ENCODE data around the gene PLA2G6. TPM values are rescaled to one million over a fixed set of nuclear protein-coding genes. Genes with fewer than 3 reads are reported as not detected.
"Not testable (repeated sequence)": the region's sequence is repeated elsewhere in the genome, so short reads cannot be mapped to it uniquely, and the experiment has no call there.

Gene PLA2G6
- total RNA-seq, 1 experiment from 2014 or later, result 2.5 TPM

DNA sequence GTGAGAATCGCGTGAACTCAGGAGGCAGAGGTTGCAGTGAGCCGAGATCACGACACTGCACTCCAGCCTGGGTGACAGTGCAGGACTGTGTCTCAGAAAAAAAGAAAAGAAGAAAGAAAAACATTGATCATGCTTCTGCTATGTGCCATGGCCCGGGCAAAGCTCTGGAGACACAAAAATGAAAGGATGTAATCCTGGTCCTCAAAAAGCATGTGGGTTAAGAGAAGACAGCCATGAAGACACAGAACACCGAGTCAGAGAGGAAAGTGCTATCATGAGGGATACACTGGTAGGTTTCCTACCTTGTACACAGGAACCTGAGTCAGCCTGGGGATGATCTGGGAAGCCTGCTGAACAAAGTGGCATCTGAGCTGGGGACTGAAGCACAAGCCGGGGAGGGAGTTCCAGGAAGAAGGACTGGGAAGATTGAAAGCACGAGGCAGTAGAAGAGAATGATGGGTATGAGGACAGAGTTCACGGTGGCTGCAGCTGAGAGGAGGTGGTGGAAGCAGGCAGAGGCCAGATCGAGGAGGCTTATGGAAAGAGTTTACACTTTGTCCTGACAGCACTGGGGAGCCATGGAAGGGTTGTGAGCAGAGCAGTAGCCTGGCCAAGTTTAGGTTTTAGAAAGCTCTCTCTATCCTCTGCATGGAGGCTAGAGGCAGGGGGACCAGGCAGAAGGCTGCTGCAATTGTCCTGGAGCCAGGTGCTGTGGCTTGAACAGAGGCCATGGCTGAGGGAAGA lies 10.3 kb upstream of the PLA2G6 start:
- no peak for DNase-seq (ENCODE audit: low spot score)

DNA sequence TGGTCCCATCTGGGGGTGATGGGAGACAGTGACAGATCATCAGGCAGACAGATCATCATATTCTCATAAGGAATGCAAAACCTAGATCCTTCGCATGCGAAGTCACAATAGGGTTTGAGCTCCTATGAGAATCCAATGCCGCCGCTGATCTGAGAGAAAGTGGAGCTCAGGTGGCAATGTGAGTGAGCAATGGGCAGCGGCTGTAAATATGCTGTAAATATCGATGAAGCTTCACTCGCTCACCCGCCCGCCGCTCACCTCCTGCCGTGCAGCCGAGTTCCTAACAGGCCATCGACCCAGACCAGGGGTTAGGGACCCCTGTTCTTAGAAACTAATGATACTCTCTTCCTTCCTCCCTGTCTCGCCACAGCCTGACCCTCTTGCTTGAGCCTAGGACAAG lies 9.4 kb upstream of the PLA2G6 start:
- no peak for DNase-seq (ENCODE audit: low spot score)

DNA sequence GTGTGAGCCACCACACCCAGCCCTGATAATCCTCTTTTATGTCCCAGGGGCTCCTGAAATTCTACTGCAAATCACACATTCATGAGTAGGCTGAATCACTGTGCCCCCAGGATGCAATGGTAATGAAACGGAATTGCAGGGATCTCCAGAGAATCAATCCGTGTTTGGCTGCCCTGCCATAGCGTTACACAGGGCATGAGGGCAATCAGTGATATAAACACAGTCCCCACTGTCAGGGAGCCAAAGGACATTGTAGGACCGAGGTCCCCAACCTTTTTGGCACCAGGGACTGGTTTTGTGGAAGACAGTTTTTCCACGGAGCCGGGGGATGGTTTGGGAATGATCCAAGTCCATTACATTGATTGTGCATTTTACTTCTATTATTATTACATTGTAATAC lies 9.0 kb upstream of the PLA2G6 start:
- no peak for DNase-seq (ENCODE audit: low spot score)

DNA sequence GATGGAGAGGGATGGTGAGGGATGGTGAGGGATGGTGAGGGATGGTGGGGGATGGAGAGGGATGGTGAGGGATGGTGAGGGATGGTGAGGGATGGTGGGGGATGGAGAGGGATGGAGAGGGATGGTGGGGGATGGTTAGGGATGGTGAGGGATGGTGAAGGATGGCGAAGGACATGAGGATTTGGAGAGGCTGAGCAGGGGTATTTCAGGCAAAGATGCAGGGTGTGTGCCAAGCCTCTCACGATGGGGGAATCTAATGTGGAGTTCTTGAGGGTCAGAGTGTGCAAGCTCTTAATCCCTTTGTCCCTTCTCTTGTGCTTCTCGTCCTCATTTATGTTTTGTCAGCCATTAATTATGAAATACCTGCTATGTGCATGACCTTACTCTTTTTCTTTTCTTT lies 7.5 kb upstream of the PLA2G6 start:
- DNase-seq (ENCODE audit: low spot score), result no peak

DNA sequence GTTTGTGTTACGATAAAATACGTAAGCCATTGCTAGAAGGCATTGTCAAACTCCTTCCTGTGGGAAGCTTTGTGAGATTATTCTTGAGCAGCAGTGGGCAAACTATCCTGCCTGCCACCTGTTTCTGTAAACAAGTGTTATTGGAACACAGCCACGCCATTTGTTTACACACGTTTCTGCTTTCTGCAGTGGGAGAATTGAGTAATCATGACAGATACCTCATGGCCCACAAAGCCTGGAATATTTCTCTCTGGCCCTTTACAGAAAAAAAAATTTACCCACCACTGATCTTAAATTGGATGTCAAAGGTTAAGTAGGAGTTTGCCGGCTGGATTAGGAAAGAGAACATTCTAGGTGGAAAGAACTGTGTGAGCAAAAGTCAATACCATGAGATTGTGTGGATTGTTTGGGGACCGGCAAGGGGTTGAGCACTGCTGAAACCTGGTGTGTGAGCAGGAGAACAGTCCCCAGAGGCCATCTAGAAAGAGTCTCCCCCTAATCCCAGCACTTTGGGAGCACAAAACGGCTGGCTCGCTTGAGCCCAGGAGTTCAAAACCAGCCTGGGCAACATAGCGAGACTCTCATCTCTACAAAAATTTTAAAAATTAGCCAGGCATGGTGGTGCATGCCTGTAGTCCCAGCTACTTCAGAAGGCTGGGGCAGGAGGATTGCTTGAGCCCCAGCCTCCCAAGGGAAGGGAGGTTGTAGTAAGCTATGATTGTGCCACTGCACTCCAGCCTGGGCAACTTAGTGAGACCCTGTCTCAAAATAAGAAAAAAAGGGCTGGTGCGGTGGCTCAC lies 6.0 kb upstream of the PLA2G6 start:
- DNase-seq (ENCODE audit: low spot score), result peak; percentile 71

DNA sequence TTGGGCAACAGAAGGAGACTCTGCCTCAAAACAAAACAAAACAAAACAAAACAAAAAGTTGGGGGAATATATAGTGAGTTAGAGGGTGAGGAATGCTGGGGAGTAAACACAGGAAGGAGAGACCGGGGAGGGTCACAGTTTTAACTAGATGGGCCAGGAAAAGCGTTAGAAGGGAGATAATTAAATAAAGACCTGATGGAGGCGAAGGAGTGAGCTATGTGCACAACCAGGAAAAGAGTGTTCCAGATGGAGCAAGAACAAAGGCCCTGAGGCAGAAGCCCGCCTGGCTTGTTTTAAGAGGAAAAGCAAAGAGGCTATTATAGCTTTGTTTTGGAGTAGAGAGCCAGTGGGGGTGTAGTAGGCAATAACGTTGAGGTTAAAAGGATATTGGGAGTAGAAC lies 4.8 kb upstream of the PLA2G6 start:
- DNase-seq (ENCODE audit: low spot score), result peak; percentile 45

DNA sequence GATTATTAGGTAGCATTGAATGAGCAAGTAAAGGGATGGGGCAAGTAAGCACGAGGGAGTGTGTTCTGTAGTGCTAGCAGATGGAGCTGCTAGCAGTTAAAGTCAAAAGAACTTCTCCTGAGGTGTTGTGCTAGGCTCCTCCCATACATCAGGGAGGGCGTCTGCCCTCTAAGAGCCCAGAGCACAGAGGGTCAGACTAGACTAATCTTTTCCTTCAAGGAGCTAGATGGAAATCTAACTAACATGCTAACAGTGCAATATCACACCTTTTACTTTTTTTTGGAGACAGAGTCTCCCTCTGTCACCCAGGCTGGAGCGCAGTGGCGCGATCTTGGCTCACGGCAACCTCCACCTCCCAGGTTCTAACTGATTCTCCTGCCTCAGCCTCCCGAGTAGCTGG lies 3.2 kb upstream of the PLA2G6 start:
- DNase-seq (ENCODE audit: low spot score), result no peak

DNA sequence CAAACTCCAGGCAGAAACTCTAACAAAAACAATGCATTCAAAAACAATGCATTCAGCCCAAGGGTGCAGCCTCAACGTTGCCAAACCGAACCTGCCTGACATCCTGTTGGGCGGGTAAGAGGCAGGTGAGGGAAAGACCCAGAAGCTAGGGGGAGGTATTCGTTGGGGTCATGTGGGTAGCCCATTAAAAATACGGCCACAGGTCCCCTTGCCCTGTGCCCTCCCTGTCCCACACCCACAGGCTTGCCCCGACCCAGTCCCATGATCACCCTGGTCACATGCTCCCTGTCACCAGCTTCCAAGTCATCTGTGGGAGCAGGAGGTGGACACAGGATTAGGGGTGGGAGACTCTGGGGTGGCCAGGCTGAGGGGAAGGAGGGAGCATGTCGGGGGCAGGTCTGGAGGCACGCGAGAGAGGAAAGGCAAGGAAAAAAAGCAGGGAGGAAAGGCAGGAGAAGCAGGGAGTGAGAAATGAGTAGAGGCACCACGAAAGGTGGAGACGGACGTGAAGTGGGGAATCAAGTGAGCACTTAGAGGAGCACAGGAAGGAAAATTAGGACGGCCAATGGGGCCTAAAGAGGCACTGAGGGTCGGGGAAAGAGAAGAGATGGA lies 683 bp downstream of the PLA2G6 start:
- no peak for DNase-seq (ENCODE audit: low spot score)

DNA sequence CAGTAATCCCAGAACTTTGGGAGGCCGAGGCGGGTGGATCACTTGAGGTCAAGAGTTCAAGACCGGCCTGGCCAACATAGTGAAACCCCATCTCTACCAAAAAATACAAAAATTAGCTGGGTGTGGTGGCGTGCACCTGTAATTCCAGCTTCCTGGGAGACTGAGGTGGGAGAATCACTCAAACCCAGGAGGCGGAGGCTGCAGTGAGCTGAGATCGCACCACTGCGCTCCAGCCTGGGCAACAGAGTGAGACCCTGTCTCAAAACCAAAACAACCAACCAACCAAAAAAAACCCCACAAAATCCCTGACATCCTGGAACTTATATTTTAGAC lies 3.1 kb downstream of the PLA2G6 start:
- DNase-seq (ENCODE audit: low spot score), result not testable (repeated sequence)

DNA sequence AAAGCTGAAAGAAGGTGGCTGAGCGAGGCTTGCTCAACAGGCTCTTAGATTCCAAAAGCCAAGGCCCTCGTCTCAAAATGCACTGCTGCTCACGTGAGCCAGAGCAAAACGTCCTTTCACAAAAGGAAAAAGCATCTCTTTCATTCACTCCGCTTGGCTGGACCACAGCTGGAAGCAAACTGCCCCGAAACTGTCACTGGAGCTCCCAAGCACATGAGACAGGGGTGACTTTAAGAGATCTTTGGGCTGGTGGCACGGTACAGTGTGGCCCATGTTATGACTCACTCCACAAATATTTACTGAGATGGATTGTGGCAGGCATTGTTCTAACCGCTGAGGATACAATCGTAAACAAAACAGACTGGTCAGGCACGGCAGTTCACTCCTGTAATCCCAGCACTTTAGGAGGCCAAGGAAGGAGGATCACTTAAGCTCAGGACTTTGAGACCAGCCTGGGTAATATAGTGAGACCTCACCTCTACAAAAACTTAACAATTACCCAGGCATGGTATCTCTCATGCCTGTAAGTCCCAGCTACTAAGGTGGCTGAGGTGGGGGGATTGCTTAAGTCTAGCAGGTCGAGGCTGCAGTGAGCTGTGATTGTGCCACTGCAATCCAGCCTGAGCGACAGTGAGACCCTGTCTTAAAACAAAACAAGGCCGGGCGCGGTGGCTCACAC lies 3.6 kb downstream of the PLA2G6 start:
- DNase-seq (ENCODE audit: low spot score), result peak; percentile 98

DNA sequence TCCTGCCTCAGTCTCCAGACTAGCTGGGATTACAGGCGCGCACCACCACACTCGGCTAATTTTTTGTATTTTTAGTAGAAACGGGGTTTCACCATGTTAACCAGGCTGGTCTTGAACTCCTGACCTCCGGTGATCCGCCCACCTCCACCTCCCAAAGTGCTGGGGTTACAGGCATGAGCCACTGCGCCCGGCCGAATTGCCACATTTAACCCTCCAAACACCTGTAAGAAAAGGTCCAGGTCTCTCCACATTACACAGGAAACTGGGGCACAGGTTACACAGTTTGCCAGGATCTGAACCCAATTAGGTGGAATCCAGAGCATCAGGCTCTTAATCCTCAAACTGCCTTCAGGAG lies 4.1 kb downstream of the PLA2G6 start:
- not testable (repeated sequence) for DNase-seq (ENCODE audit: low spot score)

DNA sequence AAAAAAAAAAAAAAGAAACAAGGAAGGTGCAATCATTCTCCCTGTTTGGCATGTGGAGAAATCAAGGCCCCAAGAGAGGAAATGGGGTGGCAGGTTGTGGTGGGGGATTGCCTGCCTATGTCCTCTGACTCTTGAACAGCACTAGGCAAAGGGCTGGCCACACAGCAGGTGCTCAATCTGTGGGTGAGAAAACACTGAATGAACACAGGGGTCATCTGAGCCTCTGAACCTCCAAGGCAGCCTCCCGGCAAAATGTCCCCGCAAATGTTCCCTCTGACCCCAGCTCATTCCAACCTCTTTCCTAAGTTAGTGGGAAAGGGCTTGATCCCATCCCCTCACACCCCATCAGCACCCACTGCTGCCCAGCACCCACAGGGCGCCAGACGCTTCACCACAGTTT lies 4.6 kb downstream of the PLA2G6 start:
- DNase-seq (ENCODE audit: low spot score), result no peak

DNA sequence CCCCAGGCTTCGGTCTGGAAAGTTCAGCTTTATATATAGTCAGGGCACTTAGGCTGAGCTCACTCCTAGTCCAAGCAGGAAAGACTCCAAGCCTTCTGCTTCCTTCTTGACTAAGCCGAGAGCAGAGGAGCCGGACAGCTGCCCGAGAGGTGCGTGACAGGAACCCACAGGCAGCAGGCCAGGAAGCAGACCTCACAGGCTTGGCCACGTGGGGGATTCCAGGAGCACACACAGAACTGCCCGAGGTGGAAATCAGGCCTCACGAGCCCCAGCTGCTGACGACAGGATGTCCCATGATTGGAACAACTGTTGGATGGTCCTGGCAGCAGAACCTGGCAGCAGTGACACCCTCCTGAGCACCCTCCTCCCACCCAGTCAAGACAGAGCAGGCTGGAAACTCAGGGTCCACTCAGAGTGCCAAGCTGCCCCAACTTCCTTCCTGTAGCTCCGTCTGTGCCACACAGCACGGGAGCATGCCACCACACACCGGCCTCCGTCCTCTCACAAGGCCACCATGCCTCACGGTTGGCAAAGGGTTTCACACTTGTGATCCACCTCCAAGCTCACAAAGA lies 5.4 kb downstream of the PLA2G6 start:
- peak; percentile 96 for DNase-seq (ENCODE audit: low spot score)

DNA sequence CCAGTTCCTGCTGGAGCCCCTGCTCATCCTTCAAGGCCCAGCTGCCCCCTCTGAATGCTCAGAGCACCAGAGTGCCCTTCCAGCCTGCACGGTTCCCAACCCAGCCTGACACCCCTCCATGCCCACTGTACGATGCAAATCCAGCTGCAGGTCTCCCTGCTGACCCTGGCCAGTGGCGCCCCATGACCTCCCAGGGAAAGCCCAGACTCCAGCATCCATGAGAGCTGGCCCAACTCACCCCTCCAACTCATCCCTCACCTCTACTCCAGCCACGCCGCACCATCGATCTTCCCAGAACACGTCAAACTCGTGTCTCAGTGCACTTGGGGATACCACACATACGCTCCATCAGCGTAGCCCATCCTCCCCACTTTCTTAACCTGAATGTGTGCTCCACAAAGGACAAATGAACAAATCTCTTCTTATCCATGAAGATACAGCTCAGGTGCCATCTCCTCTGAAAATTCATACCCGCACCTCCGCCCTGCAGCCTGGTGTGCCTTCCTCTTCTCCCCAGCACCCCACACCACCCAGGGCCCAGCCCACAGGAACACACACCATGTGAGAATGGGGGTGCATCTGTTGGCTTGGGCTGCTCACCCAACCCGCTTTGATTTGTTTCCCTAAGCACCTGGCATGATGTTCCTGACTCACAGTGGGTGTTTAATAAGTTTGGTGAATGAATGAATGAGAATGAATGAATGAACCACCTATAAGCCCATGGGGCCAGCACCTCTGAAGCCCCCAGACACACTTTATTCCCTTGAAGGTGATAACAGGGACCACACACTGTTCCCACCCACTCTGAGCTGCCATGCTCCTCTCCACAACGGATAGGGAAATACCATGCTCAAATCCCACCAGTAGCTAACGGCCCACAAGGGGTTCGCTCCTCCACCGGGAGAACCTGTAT lies 6.2 kb downstream of the PLA2G6 start:
- no peak for DNase-seq (ENCODE audit: low spot score)

DNA sequence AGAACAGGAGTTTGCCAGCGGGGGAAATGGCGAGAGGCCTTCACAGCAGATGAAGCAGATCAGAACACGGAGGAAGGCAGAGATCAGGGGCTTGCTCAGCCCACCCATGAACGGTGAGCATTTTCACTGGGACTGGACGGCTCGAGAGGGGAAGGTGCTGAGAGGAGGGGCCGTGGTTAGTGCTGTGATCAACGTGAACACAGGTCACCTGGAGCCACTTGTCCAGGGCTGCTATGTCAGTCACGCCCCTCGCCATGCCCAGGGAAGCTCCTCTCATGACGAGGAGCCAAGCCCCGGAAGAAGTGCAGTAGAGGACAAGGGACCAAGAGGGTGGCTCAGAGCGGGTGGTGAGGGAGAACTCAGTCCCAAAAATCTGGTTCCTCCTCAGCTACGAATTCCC lies 7.0 kb downstream of the PLA2G6 start:
- no peak for DNase-seq (ENCODE audit: low spot score)

DNA sequence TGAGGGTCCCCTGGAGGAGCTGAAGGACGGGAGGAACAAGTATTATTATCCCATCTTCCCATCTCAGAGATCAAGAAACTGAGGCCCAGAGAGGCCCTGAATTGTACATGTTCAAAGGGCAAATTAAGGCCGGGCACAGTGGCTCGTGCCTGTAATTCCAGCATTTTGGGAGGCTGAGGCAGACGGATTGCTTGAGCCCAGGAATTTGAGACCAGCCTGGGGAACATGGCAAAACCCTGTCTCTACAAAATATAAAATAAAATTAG lies 8.1 kb downstream of the PLA2G6 start:
- DNase-seq (ENCODE audit: low spot score), result no peak

DNA sequence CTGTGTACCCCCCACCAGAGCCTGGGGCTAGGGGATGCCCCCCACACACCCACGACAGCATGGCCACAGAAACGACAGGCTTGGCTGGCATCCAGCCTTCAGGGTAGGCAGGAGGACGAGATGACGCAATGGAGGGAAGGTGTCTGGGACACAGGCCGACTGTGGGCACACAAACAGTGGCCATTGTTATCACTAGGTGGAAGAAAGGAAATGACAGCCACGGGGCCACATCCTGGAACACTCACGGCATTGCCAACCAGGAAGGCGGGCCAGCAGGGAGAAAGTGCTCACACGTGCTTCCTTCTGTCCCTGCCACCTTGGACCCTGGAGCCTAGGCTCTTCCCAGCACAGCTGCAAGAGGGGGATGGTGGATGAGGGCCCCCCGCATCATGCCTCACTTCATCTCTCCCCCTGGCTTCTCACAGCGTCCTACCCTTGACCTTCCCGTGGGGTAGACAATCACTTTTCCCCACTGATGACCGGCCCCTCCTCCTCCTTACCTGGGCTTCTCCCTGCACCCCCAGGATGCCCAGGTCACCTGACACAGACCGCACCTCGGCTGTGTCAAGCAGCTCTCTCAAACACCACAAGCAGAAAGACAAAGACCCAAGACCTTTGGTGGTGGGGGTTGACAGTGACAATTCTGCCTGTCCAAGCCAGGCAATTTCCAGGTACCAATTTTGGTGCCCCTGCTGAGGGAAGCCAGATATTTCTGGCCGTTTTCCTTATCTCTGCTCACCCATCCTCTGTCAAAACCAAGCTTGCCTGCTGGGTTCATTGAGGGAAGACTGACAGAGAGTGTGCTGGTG lies 8.6 kb downstream of the PLA2G6 start:
- DNase-seq (ENCODE audit: low spot score), result peak; percentile 82

DNA sequence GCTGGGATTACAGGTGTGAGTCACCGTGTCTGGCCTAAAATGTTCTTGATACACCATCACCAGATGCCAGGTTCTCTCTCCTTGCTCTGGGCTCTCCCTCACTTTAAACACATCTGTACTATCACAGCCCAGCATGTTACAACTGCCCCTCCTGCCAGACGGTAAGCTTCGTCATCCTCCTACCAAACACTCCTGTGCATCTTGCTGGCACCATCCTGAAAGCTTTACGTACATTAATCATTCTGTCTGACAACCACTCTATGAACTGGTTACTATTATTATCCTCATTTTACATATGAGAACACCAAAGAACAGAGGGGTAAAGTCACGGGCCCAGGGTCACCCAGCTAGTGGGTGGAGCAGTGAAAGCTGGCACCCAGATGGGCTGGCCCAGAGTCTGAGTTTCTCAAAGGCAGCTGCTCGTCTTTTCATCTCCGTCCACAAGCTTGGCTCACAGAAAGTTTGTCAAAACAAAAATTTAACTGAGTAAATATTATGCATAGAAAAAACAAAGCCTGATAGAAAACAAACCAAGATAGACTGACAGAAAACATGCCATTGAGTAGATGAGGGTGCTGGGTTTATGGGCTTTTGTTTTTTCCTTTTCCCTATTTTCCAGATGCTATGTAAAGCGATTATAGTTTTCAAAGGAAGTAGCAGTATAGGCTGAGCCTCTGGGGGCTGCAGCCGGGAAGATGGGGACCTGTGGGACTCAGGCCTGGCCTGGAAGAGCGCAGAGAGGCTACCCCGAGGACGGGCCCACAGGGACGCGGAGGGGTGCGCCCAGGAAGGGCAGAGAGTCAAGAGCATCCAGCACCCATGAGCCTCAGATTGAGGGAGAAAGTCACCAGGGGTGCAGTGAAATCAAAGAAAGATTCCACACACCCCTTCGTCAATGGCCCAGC lies 9.5 kb downstream of the PLA2G6 start:
- no peak for DNase-seq (ENCODE audit: low spot score)

DNA sequence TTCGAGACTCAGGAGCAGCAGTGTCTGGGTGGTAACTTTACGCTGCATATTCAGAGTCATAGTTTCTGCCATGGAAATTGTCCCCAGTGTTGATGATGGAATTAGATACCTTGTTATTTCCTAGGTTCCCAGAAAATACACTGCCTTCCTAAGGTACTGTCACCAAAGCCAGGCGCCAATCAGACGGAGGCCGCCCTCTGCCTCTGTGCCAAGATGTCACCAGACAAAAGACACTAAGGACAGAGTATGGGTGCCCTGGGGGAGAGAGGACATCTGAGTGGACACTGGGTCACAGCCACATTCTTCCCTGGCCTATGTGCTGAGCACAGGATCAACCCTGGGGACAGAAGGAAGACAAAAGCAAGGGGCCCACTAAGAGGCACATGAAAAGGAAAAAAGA lies 11.2 kb downstream of the PLA2G6 start:
- no peak for DNase-seq (ENCODE audit: low spot score)

DNA sequence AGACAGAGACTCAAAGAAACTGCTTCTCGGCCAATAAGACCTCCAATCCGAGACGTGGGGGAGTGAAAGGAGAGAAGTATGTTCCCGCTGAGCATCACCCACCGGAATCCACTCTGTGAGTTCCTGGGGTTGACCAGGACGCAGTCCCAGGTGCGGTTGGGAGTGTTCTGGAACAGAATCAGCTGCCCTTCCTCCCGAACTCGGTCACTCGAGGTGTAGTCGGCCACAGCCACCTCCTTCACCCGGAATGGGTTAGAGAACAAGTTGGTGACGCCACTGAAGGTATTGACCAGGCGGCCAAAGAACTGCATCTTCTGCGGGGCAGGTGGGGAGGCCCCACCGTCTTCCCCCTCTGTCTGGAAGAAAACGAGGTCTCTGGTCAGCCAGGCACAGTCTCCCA lies 12.5 kb downstream of the PLA2G6 start:
- no peak for DNase-seq (ENCODE audit: low spot score)
